HL-60 (cell line): ENCODE data around the gene TRO.

ENCODE experiments used
- DNase-seq, 2 experiments: peaks; one replicate each; pipeline ENCODE4 v3.0.0-alpha.2; 2010 to 2020; ENCODE audit warnings: low read depth in 1 of 2, low spot score in 1 of 2
- H3K27ac ChIP-seq: fragments of 250-450 bp; sonication (Bioruptor Pico); replicated peaks from 2 replicates; pipeline ENCODE4 v1.5.1; 2020; ENCODE audit warnings: mild to moderate bottlenecking, moderate library complexity
- H3K27me3 ChIP-seq: fragments of 250-450 bp; sonication (Bioruptor Pico); 2 replicates; pipeline ENCODE4 v1.5.1; 2021; ENCODE audit warnings: mild to moderate bottlenecking, moderate library complexity; ENCODE audit not compliant: insufficient read depth, poor library complexity, severe bottlenecking
- H3K4me3 ChIP-seq: replicated peaks from 2 replicates; pipeline ENCODE4 v1.5.1; 2011; ENCODE audit warnings: mild to moderate bottlenecking, control low read depth, low read length; ENCODE audit not compliant: insufficient read depth
- CTCF ChIP-seq: IDR thresholded peaks from one replicate; pipeline ENCODE4 v1.5.1; 2011; ENCODE audit warnings: low read length, control low read depth, inconsistent platforms; ENCODE audit not compliant: insufficient read depth
- GABPA ChIP-seq: IDR thresholded peaks from 2 replicates; pipeline ENCODE4 v1.6.1; 2012; ENCODE audit warnings: low read depth
- POLR2AphosphoS5 ChIP-seq: IDR thresholded peaks from 2 replicates; pipeline ENCODE4 v1.6.1; 2012; ENCODE audit warnings: low read depth
- REST ChIP-seq: IDR thresholded peaks from 2 replicates; pipeline ENCODE4 v1.6.1; 2012; ENCODE audit warnings: low read depth; ENCODE audit not compliant: insufficient replicate concordance
- SPI1 ChIP-seq: IDR thresholded peaks from 2 replicates; pipeline ENCODE4 v1.6.1; 2012; ENCODE audit warnings: low read depth, mild to moderate bottlenecking, borderline replicate concordance

TRO gene

GRCh38 chrX:54937416-54937815, 16.8 kb downstream of the TRO start:
- no peak overlapping the region for H3K4me3 ChIP-seq
- H3K27ac ChIP-seq = no peak overlapping the region
- TF ChIP-seq CTCF (no peak), POLR2AphosphoS5 (no peak), SPI1 (no peak)
- DNase-seq = no peak
- H3K27me3 ChIP-seq = no peaks in the 10 kb centered on the region

GRCh38 chrX:54944816-54945215, 24.2 kb downstream of the TRO start:
- DNase-seq = no peak
- Histone ChIP-seq H3K27ac (no peak overlapping the region), H3K4me3 (no peak overlapping the region), H3K27me3 (peaks cover 2% of the 10 kb centered on the region)
- TF ChIP-seq SPI1 (no peak), GABPA (no peak), REST (no peak), CTCF (no peak), POLR2AphosphoS5 (no peak)

GRCh38 chrX:54945224-54945623, 24.6 kb downstream of the TRO start:
- H3K27ac ChIP-seq = no peak overlapping the region
- no peak for TF ChIP-seq REST
- no peak for TF ChIP-seq SPI1
- TF ChIP-seq CTCF = no peak
- no peak for TF ChIP-seq GABPA
- no peak for TF ChIP-seq POLR2AphosphoS5
- H3K27me3 ChIP-seq = peaks cover 2% of the 10 kb centered on the region
- H3K4me3 ChIP-seq = no peak overlapping the region
- no peak for DNase-seq

- H3K27ac ChIP-seq = no peak overlapping the region
- DNase-seq = no peak
- no peak for TF ChIP-seq POLR2AphosphoS5
- TF ChIP-seq GABPA = no peak
- no peak for TF ChIP-seq CTCF
- TF ChIP-seq SPI1 = no peak
- no peak for TF ChIP-seq REST
- peaks cover 2% of the 10 kb centered on the region for H3K27me3 ChIP-seq
- no peak overlapping the region for H3K4me3 ChIP-seq
Measured at GRCh38 chrX:54950730-54951375, 30.2 kb downstream of the TRO start.
